ENCODE measurements around the gene GOLT1A.

GOLT1A gene

GRCh38 chr1:204217648-204218000 is 3.8 kb upstream of the GOLT1A start:
- no peak for DNase-seq (ENCODE audit: low read depth)

GRCh38 chr1:204216880-204217647 is 3.3 kb upstream of the GOLT1A start:
- DNase-seq (ENCODE audit: low read depth): no peak

GRCh38 chr1:204216236-204216635 is 2.4 kb upstream of the GOLT1A start:
- no peak for DNase-seq (ENCODE audit: low read depth)

- no peak for DNase-seq (ENCODE audit: low read depth)
Measured at GRCh38 chr1:204212715-204213114, 1.1 kb downstream of the GOLT1A start.

GRCh38 chr1:204211046-204211445 is 2.7 kb downstream of the GOLT1A start:
- no peak for DNase-seq (ENCODE audit: low read depth)

GRCh38 chr1:204207136-204207616 is 6.6 kb downstream of the GOLT1A start:
- peak; percentile 45 for DNase-seq (ENCODE audit: low read depth)

- DNase-seq (ENCODE audit: low read depth): no peak
Measured at GRCh38 chr1:204206121-204206520, 7.7 kb downstream of the GOLT1A start.

- no peak for DNase-seq (ENCODE audit: low read depth)
Measured at GRCh38 chr1:204205486-204205885, 8.3 kb downstream of the GOLT1A start.

- no peak for DNase-seq (ENCODE audit: low read depth)
Measured at GRCh38 chr1:204204944-204205343, 8.8 kb downstream of the GOLT1A start.

- no peak for DNase-seq (ENCODE audit: low read depth)
Measured at GRCh38 chr1:204203206-204203767, 10.5 kb downstream of the GOLT1A start.

- DNase-seq (ENCODE audit: low read depth): no peak
Measured at GRCh38 chr1:204202481-204202880, 11.3 kb downstream of the GOLT1A start.

GRCh38 chr1:204201348-204202040 is 12.3 kb downstream of the GOLT1A start:
- no peak for DNase-seq (ENCODE audit: low read depth)

- no peak for DNase-seq (ENCODE audit: low read depth)
Measured at GRCh38 chr1:204199579-204199978, 14.2 kb downstream of the GOLT1A start.

GRCh38 chr1:204198348-204199340 is 15.1 kb downstream of the GOLT1A start:
- no peak for DNase-seq (ENCODE audit: low read depth)

GRCh38 chr1:204197068-204197467 is 16.7 kb downstream of the GOLT1A start:
- DNase-seq (ENCODE audit: low read depth): no peak

GRCh38 chr1:204196068-204196795 is 17.6 kb downstream of the GOLT1A start, which contains the start of gene KISS1:
Gene KISS1, minus strand, starts transcription at chr1:204196491. Its CDS starts 3,615 bp downstream, at chr1:204192876.
- DNase-seq (ENCODE audit: low read depth): no peak

GRCh38 chr1:204194771-204195170 is 19.0 kb downstream of the GOLT1A start:
- DNase-seq (ENCODE audit: low read depth): no peak

GRCh38 chr1:204194080-204194479 is 19.7 kb downstream of the GOLT1A start:
- DNase-seq (ENCODE audit: low read depth): no peak

- DNase-seq (ENCODE audit: low read depth): no peak
Measured at GRCh38 chr1:204192589-204193352, 21.0 kb downstream of the GOLT1A start.

- no peak for DNase-seq (ENCODE audit: low read depth)
Measured at GRCh38 chr1:204192046-204192445, 21.7 kb downstream of the GOLT1A start.

Data from stimulated activated CD8-positive, alpha-beta memory T cell treated with anti-CD3 and anti-CD28 coated beads, Interleukin-12 subunit alpha, Interleukin-12 subunit beta, amount 100 ng/mL, for 4 hours (primary cell).